GM12878 (cell line): ENCODE data around the gene FAM210A. TPM values are rescaled to one million over a fixed set of nuclear protein-coding genes. Genes with fewer than 3 reads are reported as not detected.

ENCODE experiments used
- ATAC-seq: fragments of 200-7000 bp; cut with Tn5 transposase; 3 replicates; pipeline ENCODE4 v1.9.1; 2020; ENCODE audit warnings: mild to moderate bottlenecking, moderate library complexity
- BruUV-seq: library from RNA; stranded (reverse); fragments of 400-500 nt; replicated peaks from 2 replicates; lab custom pipeline; 2021; lab: Mats Ljungman, UMichigan
- CTCF ChIA-PET: fragments of 300-600 bp; sonication (Branson Sonifier 250); formaldehyde crosslinking; extraction: SDS; loops from one replicate; lab custom pipeline; 2021; ENCODE audit warnings: inconsistent platforms; lab: Yijun Ruan, JAX
- POLR2A ChIA-PET: fragments of 350-600 bp; formaldehyde crosslinking; extraction: SDS; loops from one replicate; lab custom pipeline; 2021; ENCODE audit warnings: inconsistent platforms; lab: Charles Lee
- RAD21 ChIA-PET: fragments of 300-600 bp; sonication (Branson Sonifier 250); formaldehyde crosslinking; loops from one replicate; lab custom pipeline; 2023; ENCODE audit warnings: antibody characterized with exemption; ENCODE audit not compliant: unreplicated experiment; lab: Charles Lee
- SMC1A ChIA-PET: fragments of 300-600 bp; sonication (Branson Sonifier 250); formaldehyde crosslinking; loops from one replicate; lab custom pipeline; 2023; ENCODE audit not compliant: unreplicated experiment, uncharacterized antibody; lab: Charles Lee
- DNase-seq: peaks from one replicate; pipeline ENCODE4 v3.0.0-alpha.2; 2011; ENCODE audit warnings: low read depth, low spot score
- FAIRE-seq: peaks from 3 replicates; lab custom pipeline; 2011; peaks lifted over from hg19 to GRCh38; lab: Jason Lieb, UNC
- H2AFZ ChIP-seq: 2 replicates; pipeline ENCODE4 v1.6.0; 2011; ENCODE audit warnings: low read depth, low read length, control low read depth; ENCODE audit not compliant: control insufficient read depth
- H3K27ac ChIP-seq: 2 replicates; pipeline ENCODE4 v1.5.1; 2011; ENCODE audit warnings: control low read depth; ENCODE audit not compliant: control insufficient read depth, insufficient read depth
- H3K27me3 ChIP-seq, 2 experiments: replicated peaks in 1 of 2; 2 replicates each; pipeline versions ENCODE4 v1.6.0 to v1.6.1; 2011; ENCODE audit warnings: low read length in 1 of 2; ENCODE audit not compliant: control insufficient read depth in 2 of 2, insufficient read depth in 2 of 2
- H3K36me3 ChIP-seq, 2 experiments: 2 replicates each; pipeline ENCODE4 v1.5.1; 2011; ENCODE audit warnings: low read length in 1 of 2; ENCODE audit not compliant: control insufficient read depth in 2 of 2, insufficient read depth in 2 of 2
- H3K4me1 ChIP-seq: 2 replicates; pipeline ENCODE4 v1.6.1; 2011; ENCODE audit warnings: mild to moderate bottlenecking, low read length, moderate library complexity, mixed read lengths; ENCODE audit not compliant: control insufficient read depth, insufficient read depth
- H3K4me2 ChIP-seq: 2 replicates; pipeline ENCODE4 v1.6.0; 2011; ENCODE audit warnings: control low read depth; ENCODE audit not compliant: control insufficient read depth, insufficient read depth
- H3K4me3 ChIP-seq: fragments of 200-600 bp; sonication (generic); 2 replicates; pipeline ENCODE4 v1.5.1; 2016
- H3K79me2 ChIP-seq: 2 replicates; pipeline ENCODE4 v1.6.0; 2011; ENCODE audit warnings: low read length; ENCODE audit not compliant: control insufficient read depth, insufficient read depth
- H3K9ac ChIP-seq: 2 replicates; pipeline ENCODE4 v1.8.0; 2011; ENCODE audit warnings: low read length, control low read depth, mixed read lengths; ENCODE audit not compliant: control insufficient read depth, insufficient read depth
- H3K9me3 ChIP-seq: replicated peaks from 3 replicates; pipeline ENCODE4 v1.5.1; 2011; ENCODE audit warnings: mild to moderate bottlenecking, low read length; ENCODE audit not compliant: control insufficient read depth, insufficient read depth
- H4K20me1 ChIP-seq: 2 replicates; pipeline ENCODE4 v1.6.0; 2011; ENCODE audit not compliant: control insufficient read depth, insufficient read depth
- CREB1 ChIP-seq: IDR thresholded peaks from 2 replicates; pipeline ENCODE4 v1.6.1; 2012; ENCODE audit warnings: low read depth, mild to moderate bottlenecking, inconsistent platforms
- EED ChIP-seq: sonication (generic); IDR thresholded peaks from 2 replicates; pipeline ENCODE4 v1.6.1; 2016; ENCODE audit warnings: antibody characterized with exemption, low read depth
- IKZF1 ChIP-seq: fragments of 450-650 bp; conservative IDR thresholded peaks from 2 replicates; pipeline ENCODE4 v1.6.1; 2017; ENCODE audit warnings: antibody characterized with exemption, mild to moderate bottlenecking
- JUND ChIP-seq: IDR thresholded peaks from 2 replicates; pipeline ENCODE4 v1.6.1; 2012; ENCODE audit warnings: low read depth, mild to moderate bottlenecking, low read length, improper control_type of control experiment, moderate library complexity
- SIN3A ChIP-seq: IDR thresholded peaks from 2 replicates; pipeline ENCODE4 v1.6.1; 2012; ENCODE audit warnings: low read depth, low read length, improper control_type of control experiment
- SMAD5 ChIP-seq: IDR thresholded peaks from 2 replicates; pipeline ENCODE4 v1.6.1; 2016; ENCODE audit warnings: antibody characterized with exemption, low read depth
- SRF ChIP-seq, 2 experiments: IDR thresholded peaks; 2 replicates each; pipeline ENCODE4 v1.6.1; 2011; ENCODE audit warnings: low read depth in 2 of 2, low read length in 2 of 2, mild to moderate bottlenecking in 1 of 2, moderate library complexity in 1 of 2
- STAT3 ChIP-seq: IDR thresholded peaks from 2 replicates; pipeline ENCODE4 v1.6.1; 2011; ENCODE audit warnings: low read depth, low read length, improper control_type of control experiment
- TARDBP ChIP-seq: IDR thresholded peaks from 2 replicates; pipeline ENCODE4 v1.6.1; 2016; ENCODE audit warnings: borderline replicate concordance
- WGBS: methylation state at CpG from one replicate; pipeline ENCODE4 v1.1.6; 2016; ENCODE audit warnings: low lambda C conversion rate; ENCODE audit not compliant: insufficient replicate concordance, insufficient coverage; ENCODE audit errors: missing lambda C conversion rate; 5-methylcytosine and 5-hydroxymethylcytosine counted together
- in situ Hi-C: fragments of 300-500 bp; cut with MboI; formaldehyde crosslinking; loops from 9 replicates; pipeline ENCODE4 v1.14.3; 2018; ENCODE audit warnings: mixed read lengths
- intact Hi-C: fragments of 100-400 bp; cut with micrococcal nuclease; formaldehyde crosslinking; loops from one replicate; pipeline ENCODE4 v1.14.2; 2022; ENCODE audit not compliant: unreplicated experiment
- polyA plus RNA-seq, 11 experiments: library from polyadenylated mRNA; depleted of rRNA in 4 of 11; unstranded in 6 of 11; stranded (reverse) in 5 of 11; fragments of >200 nt; fragmentation: Nextera tagmentation in 4 of 11; fragmentation: Illumina TruSeq in 1 of 11; extraction: Ambion mirVana in 4 of 11; extraction: Trizol in 1 of 11; gene quantifications; 1 replicate in 1 of 11; 2 replicates in 10 of 11; pipeline versions ENCODE4 v1.2.1 to v1.2.3, GENCODE V29; 2011 to 2016; ENCODE audit warnings: inconsistent platforms in 2 of 11, missing spikeins in 2 of 11, low read depth in 1 of 11
- total RNA-seq, 4 experiments: library from RNA; depleted of rRNA in 3 of 4; stranded (reverse); fragments of >200 nt in 3 of 4; fragmentation: Illumina TruSeq in 1 of 4; extraction: Trizol in 1 of 4; gene quantifications; 2 replicates each; pipeline versions ENCODE4 v1.2.1 to v1.2.3, GENCODE V29; 2013 to 2021
- TF ChIP-seq, protein P1 (sequence below): IDR thresholded peaks from 2 replicates; pipeline ENCODE4 v1.6.1; 2011; ENCODE audit warnings: low read depth, mild to moderate bottlenecking, low read length, moderate library complexity, borderline replicate concordance; ENCODE audit errors: extremely low read depth
- TF ChIP-seq, protein P2 (sequence below): fragments of 450-650 bp; IDR thresholded peaks from 2 replicates; pipeline ENCODE4 v1.6.1; 2017; ENCODE audit warnings: borderline replicate concordance
- TF ChIP-seq, protein P3 (sequence below): IDR thresholded peaks from 2 replicates; pipeline ENCODE4 v1.6.1; 2012; ENCODE audit warnings: improper control_type of control experiment, low read depth, low read length; ENCODE audit not compliant: insufficient replicate concordance

FAM210A gene
- total and polyA plus RNA-seq, 10 of the 15 experiments (the other 5 are each of a cell fraction or from before 2014, with no cell fraction given) = 10.3 to 56.3 (median 17.7) TPM

DNA sequence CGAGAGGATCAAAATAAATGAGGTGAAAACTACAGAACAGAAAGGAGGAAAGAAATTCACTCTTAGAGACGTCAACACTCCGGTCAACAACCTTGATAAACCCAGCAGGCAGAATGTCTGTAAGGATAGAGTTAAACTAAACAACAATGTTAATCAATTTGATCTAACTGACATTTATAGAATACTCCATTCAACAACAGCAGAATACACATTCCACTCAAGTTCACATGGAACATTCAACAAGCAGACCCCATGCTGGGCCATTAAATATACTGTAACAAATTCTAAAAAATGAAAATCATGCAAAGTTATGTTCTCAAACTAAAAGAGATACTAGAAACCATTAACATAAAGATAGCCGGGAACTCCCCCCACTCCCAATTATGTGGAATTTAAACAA is 41.8 kb downstream of the FAM210A start:
- H4K20me1 ChIP-seq = no peaks in the 10 kb centered on the region
- no peak overlapping the region for H3K27ac ChIP-seq
- ATAC-seq (no peak), DNase-seq (no peak), FAIRE-seq (no peak)
- H3K4me2 ChIP-seq = no peak overlapping the region
- H2AFZ ChIP-seq = no peak overlapping the region
- ChIA-PET SMC1A (no interaction called here), CTCF (no interaction called here), POLR2A (no interaction called here), RAD21 (no interaction called here)
- no peaks in the 10 kb centered on the region for H3K4me1 ChIP-seq
- intact Hi-C loops = no loop called here
- TF ChIP-seq, protein P1, sequence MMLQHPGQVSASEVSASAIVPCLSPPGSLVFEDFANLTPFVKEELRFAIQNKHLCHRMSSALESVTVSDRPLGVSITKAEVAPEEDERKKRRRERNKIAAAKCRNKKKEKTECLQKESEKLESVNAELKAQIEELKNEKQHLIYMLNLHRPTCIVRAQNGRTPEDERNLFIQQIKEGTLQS = no peak
- TF ChIP-seq SIN3A = no peak
- no peak for TF ChIP-seq TARDBP
- TF ChIP-seq, protein P2, sequence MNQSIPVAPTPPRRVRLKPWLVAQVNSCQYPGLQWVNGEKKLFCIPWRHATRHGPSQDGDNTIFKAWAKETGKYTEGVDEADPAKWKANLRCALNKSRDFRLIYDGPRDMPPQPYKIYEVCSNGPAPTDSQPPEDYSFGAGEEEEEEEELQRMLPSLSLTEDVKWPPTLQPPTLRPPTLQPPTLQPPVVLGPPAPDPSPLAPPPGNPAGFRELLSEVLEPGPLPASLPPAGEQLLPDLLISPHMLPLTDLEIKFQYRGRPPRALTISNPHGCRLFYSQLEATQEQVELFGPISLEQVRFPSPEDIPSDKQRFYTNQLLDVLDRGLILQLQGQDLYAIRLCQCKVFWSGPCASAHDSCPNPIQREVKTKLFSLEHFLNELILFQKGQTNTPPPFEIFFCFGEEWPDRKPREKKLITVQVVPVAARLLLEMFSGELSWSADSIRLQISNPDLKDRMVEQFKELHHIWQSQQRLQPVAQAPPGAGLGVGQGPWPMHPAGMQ = no peak
- TF ChIP-seq, protein P3, sequence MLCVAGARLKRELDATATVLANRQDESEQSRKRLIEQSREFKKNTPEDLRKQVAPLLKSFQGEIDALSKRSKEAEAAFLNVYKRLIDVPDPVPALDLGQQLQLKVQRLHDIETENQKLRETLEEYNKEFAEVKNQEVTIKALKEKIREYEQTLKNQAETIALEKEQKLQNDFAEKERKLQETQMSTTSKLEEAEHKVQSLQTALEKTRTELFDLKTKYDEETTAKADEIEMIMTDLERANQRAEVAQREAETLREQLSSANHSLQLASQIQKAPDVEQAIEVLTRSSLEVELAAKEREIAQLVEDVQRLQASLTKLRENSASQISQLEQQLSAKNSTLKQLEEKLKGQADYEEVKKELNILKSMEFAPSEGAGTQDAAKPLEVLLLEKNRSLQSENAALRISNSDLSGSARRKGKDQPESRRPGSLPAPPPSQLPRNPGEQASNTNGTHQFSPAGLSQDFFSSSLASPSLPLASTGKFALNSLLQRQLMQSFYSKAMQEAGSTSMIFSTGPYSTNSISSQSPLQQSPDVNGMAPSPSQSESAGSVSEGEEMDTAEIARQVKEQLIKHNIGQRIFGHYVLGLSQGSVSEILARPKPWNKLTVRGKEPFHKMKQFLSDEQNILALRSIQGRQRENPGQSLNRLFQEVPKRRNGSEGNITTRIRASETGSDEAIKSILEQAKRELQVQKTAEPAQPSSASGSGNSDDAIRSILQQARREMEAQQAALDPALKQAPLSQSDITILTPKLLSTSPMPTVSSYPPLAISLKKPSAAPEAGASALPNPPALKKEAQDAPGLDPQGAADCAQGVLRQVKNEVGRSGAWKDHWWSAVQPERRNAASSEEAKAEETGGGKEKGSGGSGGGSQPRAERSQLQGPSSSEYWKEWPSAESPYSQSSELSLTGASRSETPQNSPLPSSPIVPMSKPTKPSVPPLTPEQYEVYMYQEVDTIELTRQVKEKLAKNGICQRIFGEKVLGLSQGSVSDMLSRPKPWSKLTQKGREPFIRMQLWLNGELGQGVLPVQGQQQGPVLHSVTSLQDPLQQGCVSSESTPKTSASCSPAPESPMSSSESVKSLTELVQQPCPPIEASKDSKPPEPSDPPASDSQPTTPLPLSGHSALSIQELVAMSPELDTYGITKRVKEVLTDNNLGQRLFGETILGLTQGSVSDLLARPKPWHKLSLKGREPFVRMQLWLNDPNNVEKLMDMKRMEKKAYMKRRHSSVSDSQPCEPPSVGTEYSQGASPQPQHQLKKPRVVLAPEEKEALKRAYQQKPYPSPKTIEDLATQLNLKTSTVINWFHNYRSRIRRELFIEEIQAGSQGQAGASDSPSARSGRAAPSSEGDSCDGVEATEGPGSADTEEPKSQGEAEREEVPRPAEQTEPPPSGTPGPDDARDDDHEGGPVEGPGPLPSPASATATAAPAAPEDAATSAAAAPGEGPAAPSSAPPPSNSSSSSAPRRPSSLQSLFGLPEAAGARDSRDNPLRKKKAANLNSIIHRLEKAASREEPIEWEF = no peak
- TF ChIP-seq JUND = no peak
- TF ChIP-seq STAT3 = no peak
- TF ChIP-seq SRF (IDR thresholded peaks at IDR 0.05; ENCODE audit: low read depth in 2 of 2, low read length in 2 of 2) = no peak
- no peak for TF ChIP-seq SMAD5
- TF ChIP-seq IKZF1 = no peak
- TF ChIP-seq EED = no peak
- TF ChIP-seq CREB1 = no peak
- 91% methylated on average over 4 of the region's 4 CpGs for WGBS
- no TSS peak for BruUV-seq
- H3K27me3 ChIP-seq = no peaks in the 10 kb centered on the region
- peaks cover 2 to 5% of the 10 kb centered on the region in 2 experiments; a peak in 2 of 4 replicates for H3K36me3 ChIP-seq
- H3K9ac ChIP-seq = no peak overlapping the region
- H3K79me2 ChIP-seq = peaks cover 10% of the 10 kb centered on the region
- no peaks in the 10 kb centered on the region for H3K9me3 ChIP-seq
- H3K4me3 ChIP-seq = no peak overlapping the region
- in situ Hi-C loops = no loop called here
